Neural cell (in vitro differentiated cells): ENCODE measurements around the gene DPYSL4. TPM values are rescaled to one million over a fixed set of nuclear protein-coding genes. Genes with fewer than 3 reads are reported as not detected.
A peak's percentile ranks its signal among the peaks of the same experiment; 100 is the strongest.

ENCODE experiments used
- H2AFZ ChIP-seq: fragments of 200-600, 300-800 bp; sonication (generic), shearing (Covaris generic); 2 replicates; pipeline ENCODE4 v1.6.0; 2014; ENCODE audit warnings: low read depth, mild to moderate bottlenecking, antibody characterized with exemption, low read length, moderate library complexity
- H3F3A ChIP-seq: fragments of 200-600 bp; shearing (Covaris generic); 2 replicates; pipeline ENCODE4 v1.6.1; 2016; ENCODE audit warnings: mild to moderate bottlenecking, moderate library complexity, mixed read lengths, antibody characterized with exemption, low read length; ENCODE audit not compliant: insufficient read depth, poor library complexity, severe bottlenecking
- H3K27ac ChIP-seq: fragments of 200-600, 300-800 bp; sonication (generic), shearing (Covaris generic); 2 replicates; pipeline ENCODE4 v1.5.1; 2014; ENCODE audit warnings: mild to moderate bottlenecking, low read length, moderate library complexity
- H3K27me3 ChIP-seq: fragments of 300-800, 200-600 bp; sonication (generic), shearing (Covaris generic); 2 replicates; pipeline ENCODE4 v1.6.0; 2014; ENCODE audit warnings: mild to moderate bottlenecking, low read depth, low read length, moderate library complexity; ENCODE audit not compliant: insufficient read depth
- H3K36me3 ChIP-seq: fragments of 300-800, 200-600 bp; sonication (generic), shearing (Covaris generic); 2 replicates; pipeline ENCODE4 v1.5.1; 2014; ENCODE audit warnings: mild to moderate bottlenecking, antibody characterized with exemption, low read length, moderate library complexity; ENCODE audit not compliant: insufficient read depth
- H3K4me2 ChIP-seq: fragments of 300-800, 200-600 bp; sonication (generic), shearing (Covaris generic); 2 replicates; pipeline ENCODE4 v1.6.0; 2014; ENCODE audit warnings: mild to moderate bottlenecking, low read length
- H3K4me3 ChIP-seq: fragments of 300-800, 200-600 bp; sonication (generic), shearing (Covaris generic); 2 replicates; pipeline ENCODE4 v1.5.1; 2014; ENCODE audit warnings: mild to moderate bottlenecking, low read length, moderate library complexity
- H3K79me2 ChIP-seq: fragments of 200-600 bp; shearing (Covaris generic); replicated peaks from 2 replicates; pipeline ENCODE4 v1.6.0; 2014; ENCODE audit warnings: mild to moderate bottlenecking, low read length, moderate library complexity; ENCODE audit not compliant: insufficient read depth
- H3K9ac ChIP-seq: fragments of 300-800, 200-600 bp; sonication (generic), shearing (Covaris generic); 2 replicates; pipeline ENCODE4 v1.6.1; 2016; ENCODE audit warnings: mild to moderate bottlenecking, low read length, mixed read lengths
- H3K9me2 ChIP-seq: fragments of 200-600 bp; shearing (Covaris generic); 2 replicates; pipeline ENCODE4 v1.6.1; 2016; ENCODE audit warnings: mild to moderate bottlenecking, low read length, mixed read lengths; ENCODE audit not compliant: insufficient read depth
- H3K9me3 ChIP-seq: fragments of 200-600, 300-800 bp; sonication (generic), shearing (Covaris generic); 2 replicates; pipeline ENCODE4 v1.6.1; 2016; ENCODE audit warnings: mild to moderate bottlenecking, mixed run types, low read length, moderate library complexity, mixed read lengths
- H4K20me1 ChIP-seq: fragments of 200-600 bp; shearing (Covaris generic); 2 replicates; pipeline ENCODE4 v1.6.1; 2016; ENCODE audit warnings: mild to moderate bottlenecking, mixed run types; ENCODE audit not compliant: insufficient read depth
- POLR2AphosphoS5 ChIP-seq: IDR thresholded peaks from 2 replicates; pipeline ENCODE4 v1.6.1; 2012
- RAD21 ChIP-seq: fragments of 450-650 bp; conservative IDR thresholded peaks from 2 replicates; pipeline ENCODE4 v1.6.1; 2014; ENCODE audit warnings: antibody characterized with exemption, mild to moderate bottlenecking, moderate library complexity
- SMC3 ChIP-seq: fragments of 450-650 bp; conservative IDR thresholded peaks from 2 replicates; pipeline ENCODE4 v1.6.1; 2014; ENCODE audit warnings: antibody characterized with exemption, mild to moderate bottlenecking, moderate library complexity; ENCODE audit not compliant: poor library complexity
- polyA plus RNA-seq: library from polyadenylated mRNA; depleted of rRNA; stranded (reverse); fragments of >200 nt; gene quantifications from 2 replicates; pipeline ENCODE4 v1.2.3, GENCODE V29; 2014
- TF ChIP-seq, protein P1 (sequence below): fragments of 450-650 bp; IDR thresholded peaks from 2 replicates; pipeline ENCODE4 v1.5.1; 2014; ENCODE audit warnings: antibody characterized with exemption, mild to moderate bottlenecking, moderate library complexity; ENCODE audit not compliant: poor library complexity, severe bottlenecking
- TF ChIP-seq, protein P2 (sequence below): IDR thresholded peaks from 2 replicates; pipeline ENCODE4 v1.6.1; 2012; ENCODE audit warnings: borderline replicate concordance

The DPYSL4 gene
- polyA plus RNA-seq, 1 donor from 2014 or later, result 116 TPM

DNA sequence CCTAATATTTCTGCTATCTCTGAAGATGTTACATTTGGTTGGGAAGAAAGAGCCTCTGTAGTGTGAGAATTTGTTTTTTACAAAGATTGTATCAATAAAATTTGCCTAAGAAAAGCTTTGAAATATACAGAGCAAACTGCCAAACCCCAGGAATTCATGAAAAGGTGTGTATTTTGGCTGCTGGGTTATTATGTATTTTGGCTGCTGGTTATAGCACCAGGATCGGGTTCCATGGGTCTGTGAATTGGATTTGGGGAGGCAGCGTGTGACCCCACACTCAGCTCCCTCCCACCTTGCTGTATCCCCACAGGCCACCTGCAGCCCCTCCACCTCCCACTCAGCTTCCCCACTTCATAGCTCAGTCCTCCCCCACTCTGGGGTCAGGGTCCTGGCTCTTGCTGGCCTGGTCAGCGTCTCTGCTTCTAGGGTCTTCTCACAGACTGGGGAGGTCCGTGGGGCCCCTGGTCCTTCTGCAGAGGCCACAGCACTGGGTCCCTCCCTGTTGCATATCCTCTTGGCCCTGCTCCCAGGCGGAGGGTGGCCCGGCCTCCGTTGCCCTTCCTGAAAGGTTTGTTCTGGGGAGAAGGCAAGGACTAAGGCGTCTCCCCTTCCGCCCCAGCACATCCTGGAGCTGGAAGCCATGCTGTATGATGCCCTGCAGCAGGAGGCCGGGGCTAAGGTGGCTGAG lies 24.0 kb upstream of the DPYSL4 start:
- H3K4me3 ChIP-seq, result no peak overlapping the region
- no peak overlapping the region for H3K27ac ChIP-seq
- TF ChIP-seq, protein P1, sequence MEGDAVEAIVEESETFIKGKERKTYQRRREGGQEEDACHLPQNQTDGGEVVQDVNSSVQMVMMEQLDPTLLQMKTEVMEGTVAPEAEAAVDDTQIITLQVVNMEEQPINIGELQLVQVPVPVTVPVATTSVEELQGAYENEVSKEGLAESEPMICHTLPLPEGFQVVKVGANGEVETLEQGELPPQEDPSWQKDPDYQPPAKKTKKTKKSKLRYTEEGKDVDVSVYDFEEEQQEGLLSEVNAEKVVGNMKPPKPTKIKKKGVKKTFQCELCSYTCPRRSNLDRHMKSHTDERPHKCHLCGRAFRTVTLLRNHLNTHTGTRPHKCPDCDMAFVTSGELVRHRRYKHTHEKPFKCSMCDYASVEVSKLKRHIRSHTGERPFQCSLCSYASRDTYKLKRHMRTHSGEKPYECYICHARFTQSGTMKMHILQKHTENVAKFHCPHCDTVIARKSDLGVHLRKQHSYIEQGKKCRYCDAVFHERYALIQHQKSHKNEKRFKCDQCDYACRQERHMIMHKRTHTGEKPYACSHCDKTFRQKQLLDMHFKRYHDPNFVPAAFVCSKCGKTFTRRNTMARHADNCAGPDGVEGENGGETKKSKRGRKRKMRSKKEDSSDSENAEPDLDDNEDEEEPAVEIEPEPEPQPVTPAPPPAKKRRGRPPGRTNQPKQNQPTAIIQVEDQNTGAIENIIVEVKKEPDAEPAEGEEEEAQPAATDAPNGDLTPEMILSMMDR, result no peak
- no peak for TF ChIP-seq SMC3
- TF ChIP-seq POLR2AphosphoS5, result no peak
- TF ChIP-seq, protein P2, sequence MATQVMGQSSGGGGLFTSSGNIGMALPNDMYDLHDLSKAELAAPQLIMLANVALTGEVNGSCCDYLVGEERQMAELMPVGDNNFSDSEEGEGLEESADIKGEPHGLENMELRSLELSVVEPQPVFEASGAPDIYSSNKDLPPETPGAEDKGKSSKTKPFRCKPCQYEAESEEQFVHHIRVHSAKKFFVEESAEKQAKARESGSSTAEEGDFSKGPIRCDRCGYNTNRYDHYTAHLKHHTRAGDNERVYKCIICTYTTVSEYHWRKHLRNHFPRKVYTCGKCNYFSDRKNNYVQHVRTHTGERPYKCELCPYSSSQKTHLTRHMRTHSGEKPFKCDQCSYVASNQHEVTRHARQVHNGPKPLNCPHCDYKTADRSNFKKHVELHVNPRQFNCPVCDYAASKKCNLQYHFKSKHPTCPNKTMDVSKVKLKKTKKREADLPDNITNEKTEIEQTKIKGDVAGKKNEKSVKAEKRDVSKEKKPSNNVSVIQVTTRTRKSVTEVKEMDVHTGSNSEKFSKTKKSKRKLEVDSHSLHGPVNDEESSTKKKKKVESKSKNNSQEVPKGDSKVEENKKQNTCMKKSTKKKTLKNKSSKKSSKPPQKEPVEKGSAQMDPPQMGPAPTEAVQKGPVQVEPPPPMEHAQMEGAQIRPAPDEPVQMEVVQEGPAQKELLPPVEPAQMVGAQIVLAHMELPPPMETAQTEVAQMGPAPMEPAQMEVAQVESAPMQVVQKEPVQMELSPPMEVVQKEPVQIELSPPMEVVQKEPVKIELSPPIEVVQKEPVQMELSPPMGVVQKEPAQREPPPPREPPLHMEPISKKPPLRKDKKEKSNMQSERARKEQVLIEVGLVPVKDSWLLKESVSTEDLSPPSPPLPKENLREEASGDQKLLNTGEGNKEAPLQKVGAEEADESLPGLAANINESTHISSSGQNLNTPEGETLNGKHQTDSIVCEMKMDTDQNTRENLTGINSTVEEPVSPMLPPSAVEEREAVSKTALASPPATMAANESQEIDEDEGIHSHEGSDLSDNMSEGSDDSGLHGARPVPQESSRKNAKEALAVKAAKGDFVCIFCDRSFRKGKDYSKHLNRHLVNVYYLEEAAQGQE, result no peak
- no peaks in the 10 kb centered on the region for H3K27me3 ChIP-seq
- H3K79me2 ChIP-seq, result no peaks in the 10 kb centered on the region
- no peak overlapping the region for H2AFZ ChIP-seq
- no peaks in the 10 kb centered on the region for H3K9me3 ChIP-seq
- no peaks in the 10 kb centered on the region for H3F3A ChIP-seq
- H3K4me2 ChIP-seq, result no peak overlapping the region
- H3K9ac ChIP-seq, result peak overlapping the region; percentile 13
- H4K20me1 ChIP-seq, result no peaks in the 10 kb centered on the region
- H3K9me2 ChIP-seq, result no peaks in the 10 kb centered on the region
- H3K36me3 ChIP-seq, result no peaks in the 10 kb centered on the region

DNA sequence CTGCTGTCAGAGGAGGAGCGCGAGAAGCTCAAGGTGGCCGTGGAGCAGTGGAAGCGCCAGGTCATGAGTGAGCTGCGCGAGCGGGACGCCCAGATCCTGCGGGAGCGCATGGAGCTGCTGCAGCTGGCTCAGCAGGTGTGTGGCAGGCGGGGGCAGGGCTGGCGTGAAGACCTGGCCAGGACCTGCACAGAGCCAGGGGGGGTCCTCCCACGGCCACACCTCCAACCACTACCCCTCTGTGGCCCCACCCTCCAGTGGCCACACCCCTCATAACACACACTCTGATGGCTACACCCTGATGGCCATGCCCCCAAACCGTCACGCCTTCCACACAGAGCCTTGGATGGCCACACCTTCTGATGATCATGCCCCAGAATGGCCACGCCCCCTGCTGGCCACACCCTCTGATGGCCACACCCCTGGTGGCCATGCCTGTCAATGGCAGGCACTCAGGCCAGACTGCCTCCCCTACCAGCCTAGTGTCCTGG lies 23.4 kb upstream of the DPYSL4 start:
- no peak overlapping the region for H3K4me2 ChIP-seq
- H3K36me3 ChIP-seq, result no peaks in the 10 kb centered on the region
- no peak overlapping the region for H3K9ac ChIP-seq
- H4K20me1 ChIP-seq, result no peaks in the 10 kb centered on the region
- H3K79me2 ChIP-seq, result no peaks in the 10 kb centered on the region
- no peaks in the 10 kb centered on the region for H3K27me3 ChIP-seq
- TF ChIP-seq, protein P2, result no peak
- TF ChIP-seq RAD21, result no peak
- no peak overlapping the region for H3K4me3 ChIP-seq
- no peaks in the 10 kb centered on the region for H3K9me3 ChIP-seq
- no peak overlapping the region for H3K27ac ChIP-seq
- no peaks in the 10 kb centered on the region for H3F3A ChIP-seq
- no peaks in the 10 kb centered on the region for H3K9me2 ChIP-seq
- H2AFZ ChIP-seq, result no peak overlapping the region
